ENCODE data around the gene KCNK15.
"Not testable (repeated sequence)": the region's sequence is repeated elsewhere in the genome, so short reads cannot be mapped to it uniquely, and the experiment has no call there.

KCNK15 gene

GRCh38 chr20:44752099-44752931, 6.7 kb downstream of the KCNK15 start:
- Histone ChIP-seq H3K27ac (ENCODE audit: low read depth, low read length) (no peak overlapping the region), H3K36me3 (ENCODE audit: insufficient read depth, low read length) (no peaks in the 10 kb centered on the region), H3K9ac (ENCODE audit: low read length) (no peak overlapping the region), H3K9me3 (ENCODE audit: low read length) (no peaks in the 10 kb centered on the region), H3K4me3 (ENCODE audit: low read depth in 1 of 2, low read length in 2 of 2) (no peak overlapping the region), H3K27me3 (ENCODE audit: control insufficient read depth in 1 of 2, insufficient read depth in 2 of 2, low read length in 2 of 2) (peaks cover 5 to 33% of the 10 kb centered on the region in 2 donors), H3K4me1 (ENCODE audit: insufficient read depth, low read length) (peaks cover under 1% of the 10 kb centered on the region)

GRCh38 chr20:44754554-44754953, 8.9 kb downstream of the KCNK15 start:
- Histone ChIP-seq H3K27me3 (ENCODE audit: control insufficient read depth in 1 of 2, insufficient read depth in 2 of 2, low read length in 2 of 2) (peaks cover 3 to 27% of the 10 kb centered on the region in 2 donors), H3K9ac (ENCODE audit: low read length) (no peak overlapping the region), H3K36me3 (ENCODE audit: insufficient read depth, low read length) (no peaks in the 10 kb centered on the region), H3K4me3 (ENCODE audit: low read depth in 1 of 2, low read length in 2 of 2) (no peak overlapping the region), H3K27ac (ENCODE audit: low read depth, low read length) (no peak overlapping the region), H3K9me3 (ENCODE audit: low read length) (no peaks in the 10 kb centered on the region), H3K4me1 (ENCODE audit: insufficient read depth, low read length) (no peaks in the 10 kb centered on the region)

GRCh38 chr20:44756011-44756688, 10.5 kb downstream of the KCNK15 start:
- H3K4me3 ChIP-seq (ENCODE audit: low read depth in 1 of 2, low read length in 2 of 2), result no peak overlapping the region
- H3K36me3 ChIP-seq (ENCODE audit: insufficient read depth, low read length), result no peaks in the 10 kb centered on the region
- no peak overlapping the region for H3K9ac ChIP-seq (ENCODE audit: low read length)
- H3K4me1 ChIP-seq (ENCODE audit: insufficient read depth, low read length), result no peaks in the 10 kb centered on the region
- peaks cover 0 to 21% of the 10 kb centered on the region in 2 donors for H3K27me3 ChIP-seq (ENCODE audit: control insufficient read depth in 1 of 2, insufficient read depth in 2 of 2, low read length in 2 of 2)
- no peaks in the 10 kb centered on the region for H3K9me3 ChIP-seq (ENCODE audit: low read length)
- no peak overlapping the region for H3K27ac ChIP-seq (ENCODE audit: low read depth, low read length)

- H3K36me3 ChIP-seq (ENCODE audit: insufficient read depth, low read length), result no peaks in the 10 kb centered on the region
- H3K4me1 ChIP-seq (ENCODE audit: insufficient read depth, low read length), result no peaks in the 10 kb centered on the region
- no peak overlapping the region for H3K27ac ChIP-seq (ENCODE audit: low read depth, low read length)
- H3K4me3 ChIP-seq (ENCODE audit: low read depth in 1 of 2, low read length in 2 of 2), result no peak overlapping the region
- H3K27me3 ChIP-seq (ENCODE audit: control insufficient read depth in 1 of 2, insufficient read depth in 2 of 2, low read length in 2 of 2), result peaks cover 0 to 13% of the 10 kb centered on the region in 2 donors
- H3K9me3 ChIP-seq (ENCODE audit: low read length), result no peaks in the 10 kb centered on the region
- no peak overlapping the region for H3K9ac ChIP-seq (ENCODE audit: low read length)
These were observed 11.3 kb downstream of the KCNK15 start for GRCh38 chr20:44756956-44757355.

- no peak overlapping the region for H3K4me3 ChIP-seq (ENCODE audit: low read depth in 1 of 2, low read length in 2 of 2)
- H3K27ac ChIP-seq (ENCODE audit: low read depth, low read length), result no peak overlapping the region
- no peaks in the 10 kb centered on the region for H3K9me3 ChIP-seq (ENCODE audit: low read length)
- H3K9ac ChIP-seq (ENCODE audit: low read length), result no peak overlapping the region
- H3K4me1 ChIP-seq (ENCODE audit: insufficient read depth, low read length), result no peaks in the 10 kb centered on the region
- H3K27me3 ChIP-seq (ENCODE audit: control insufficient read depth in 1 of 2, insufficient read depth in 2 of 2, low read length in 2 of 2), result peaks cover 0 to 3% of the 10 kb centered on the region in 2 donors
- H3K36me3 ChIP-seq (ENCODE audit: insufficient read depth, low read length), result no peaks in the 10 kb centered on the region
These were observed 12.8 kb downstream of the KCNK15 start for GRCh38 chr20:44758247-44759101.

GRCh38 chr20:44759595-44759994, 13.9 kb downstream of the KCNK15 start:
- H3K9ac ChIP-seq (ENCODE audit: low read length), result no peak overlapping the region
- H3K27me3 ChIP-seq (ENCODE audit: control insufficient read depth in 1 of 2, insufficient read depth in 2 of 2, low read length in 2 of 2), result peaks cover 0 to 3% of the 10 kb centered on the region in 2 donors
- no peaks in the 10 kb centered on the region for H3K4me1 ChIP-seq (ENCODE audit: insufficient read depth, low read length)
- no peak overlapping the region for H3K27ac ChIP-seq (ENCODE audit: low read depth, low read length)
- H3K9me3 ChIP-seq (ENCODE audit: low read length), result no peaks in the 10 kb centered on the region
- H3K36me3 ChIP-seq (ENCODE audit: insufficient read depth, low read length), result no peaks in the 10 kb centered on the region
- no peak overlapping the region for H3K4me3 ChIP-seq (ENCODE audit: low read depth in 1 of 2, low read length in 2 of 2)

GRCh38 chr20:44761423-44761822, 15.8 kb downstream of the KCNK15 start:
- H3K9ac ChIP-seq (ENCODE audit: low read length), result no peak overlapping the region
- H3K27ac ChIP-seq (ENCODE audit: low read depth, low read length), result no peak overlapping the region
- H3K36me3 ChIP-seq (ENCODE audit: insufficient read depth, low read length), result no peaks in the 10 kb centered on the region
- H3K4me1 ChIP-seq (ENCODE audit: insufficient read depth, low read length), result no peaks in the 10 kb centered on the region
- no peak overlapping the region for H3K4me3 ChIP-seq (ENCODE audit: low read depth in 1 of 2, low read length in 2 of 2)
- peaks cover 0 to 3% of the 10 kb centered on the region in 2 donors for H3K27me3 ChIP-seq (ENCODE audit: control insufficient read depth in 1 of 2, insufficient read depth in 2 of 2, low read length in 2 of 2)
- no peaks in the 10 kb centered on the region for H3K9me3 ChIP-seq (ENCODE audit: low read length)

GRCh38 chr20:44762466-44763140, 16.9 kb downstream of the KCNK15 start:
- Histone ChIP-seq H3K27me3 (ENCODE audit: control insufficient read depth in 1 of 2, insufficient read depth in 2 of 2, low read length in 2 of 2) (peaks cover 0 to 4% of the 10 kb centered on the region in 2 donors), H3K36me3 (ENCODE audit: insufficient read depth, low read length) (no peaks in the 10 kb centered on the region), H3K4me3 (ENCODE audit: low read depth in 1 of 2, low read length in 2 of 2) (no peak overlapping the region), H3K9ac (ENCODE audit: low read length) (no peak overlapping the region), H3K27ac (ENCODE audit: low read depth, low read length) (no peak overlapping the region), H3K9me3 (ENCODE audit: low read length) (no peaks in the 10 kb centered on the region), H3K4me1 (ENCODE audit: insufficient read depth, low read length) (no peaks in the 10 kb centered on the region)

GRCh38 chr20:44763798-44764197, 18.1 kb downstream of the KCNK15 start:
- not testable (repeated sequence) for H3K36me3 ChIP-seq (ENCODE audit: insufficient read depth, low read length); H3K9ac ChIP-seq (ENCODE audit: low read length); H3K4me1 ChIP-seq (ENCODE audit: insufficient read depth, low read length); H3K9me3 ChIP-seq (ENCODE audit: low read length); H3K4me3 ChIP-seq (ENCODE audit: low read depth in 1 of 2, low read length in 2 of 2); H3K27ac ChIP-seq (ENCODE audit: low read depth, low read length)
- peaks cover 0 to 13% of the 10 kb centered on the region in 2 donors for H3K27me3 ChIP-seq (ENCODE audit: control insufficient read depth in 1 of 2, insufficient read depth in 2 of 2, low read length in 2 of 2)

- H3K4me3 ChIP-seq (ENCODE audit: low read depth in 1 of 2, low read length in 2 of 2), result no peak overlapping the region
- H3K27ac ChIP-seq (ENCODE audit: low read depth, low read length), result no peak overlapping the region
- H3K9ac ChIP-seq (ENCODE audit: low read length), result no peak overlapping the region
- no peaks in the 10 kb centered on the region for H3K9me3 ChIP-seq (ENCODE audit: low read length)
- no peaks in the 10 kb centered on the region for H3K4me1 ChIP-seq (ENCODE audit: insufficient read depth, low read length)
- peaks cover 0 to 13% of the 10 kb centered on the region in 2 donors for H3K27me3 ChIP-seq (ENCODE audit: control insufficient read depth in 1 of 2, insufficient read depth in 2 of 2, low read length in 2 of 2)
- no peaks in the 10 kb centered on the region for H3K36me3 ChIP-seq (ENCODE audit: insufficient read depth, low read length)
These were observed 19.4 kb downstream of the KCNK15 start for GRCh38 chr20:44765091-44765490.

All from muscle layer of colon (tissue), 2 donors.